AG04450 (cell line): Measurements from ENCODE around the gene PGM5. TPM values are rescaled to one million over a fixed set of nuclear protein-coding genes. Genes with fewer than 3 reads are reported as not detected.

ENCODE experiments used
- CTCF ChIA-PET: fragments of 300-600, 350-600 bp; formaldehyde crosslinking; extraction: SDS; loops from one replicate; lab custom pipeline; 2022; ENCODE audit warnings: antibody characterized with exemption, inconsistent platforms; lab: Charles Lee
- POLR2A ChIA-PET: fragments of 350-600 bp; formaldehyde crosslinking; extraction: SDS; loops from one replicate; lab custom pipeline; 2021; ENCODE audit warnings: antibody characterized with exemption, inconsistent platforms; lab: Yijun Ruan, JAX
- DNase-seq: peaks from one replicate; pipeline ENCODE4 v3.0.0-alpha.2; 2011; ENCODE audit warnings: low read depth, low spot score
- H3K27ac ChIP-seq: one replicate; pipeline ENCODE4 v1.5.1; 2012; ENCODE audit warnings: low read depth, low read length, control low read depth
- H3K27me3 ChIP-seq: one replicate; pipeline ENCODE4 v1.6.0; 2012; ENCODE audit warnings: low read length; ENCODE audit not compliant: control insufficient read depth, insufficient read depth
- H3K4me3 ChIP-seq: 2 replicates; pipeline ENCODE4 v1.5.1; 2011; ENCODE audit warnings: mild to moderate bottlenecking, low read depth, low read length, control low read depth
- H3K9me3 ChIP-seq: 2 replicates; pipeline ENCODE4 v1.5.1; 2012; ENCODE audit warnings: low read length; ENCODE audit not compliant: control insufficient read depth, insufficient read depth
- CTCF ChIP-seq: IDR thresholded peaks from 2 replicates; pipeline ENCODE4 v1.5.1; 2011; ENCODE audit warnings: low read depth, low read length, control low read depth, inconsistent platforms
- polyA plus RNA-seq: library from polyadenylated mRNA; depleted of rRNA; stranded (reverse); fragments of >200 nt; gene quantifications from 2 replicates; pipeline ENCODE4 v1.2.3, GENCODE V29; 2011

PGM5 gene
- polyA plus RNA-seq, 1 experiment: 5.9 TPM

- ChIA-PET POLR2A (no interaction called here), CTCF (interaction anchor here (0.7 to 2.4 kb wide), 2 partner anchors 76 to 89 kb away, joined by 3 to 7 read pairs; no protein-coding TSS in a partner anchor)
- TF ChIP-seq CTCF: peak; percentile 32
- Histone ChIP-seq H3K9me3 (no peaks in the 10 kb centered on the region), H3K4me3 (no peak overlapping the region), H3K27me3 (no peaks in the 10 kb centered on the region), H3K27ac (no peak overlapping the region)
- DNase-seq: no peak
Measured at GRCh38 chr9:68416936-68417564, 60.6 kb downstream of the PGM5 start.

GRCh38 chr9:68417762-68418161 is 61.4 kb downstream of the PGM5 start:
- TF ChIP-seq CTCF: no peak
- POLR2A ChIA-PET: no interaction called here
- CTCF ChIA-PET: interaction anchor here (0.7 to 2.4 kb wide), 2 partner anchors 76 to 88 kb away, joined by 3 to 7 read pairs; no protein-coding TSS in a partner anchor

GRCh38 chr9:68418259-68418845 is 61.9 kb downstream of the PGM5 start:
- Histone ChIP-seq H3K27me3 (no peaks in the 10 kb centered on the region), H3K27ac (no peak overlapping the region), H3K9me3 (no peaks in the 10 kb centered on the region), H3K4me3 (no peak overlapping the region)
- CTCF ChIA-PET: interaction anchor here (1.3 to 2.4 kb wide), 2 partner anchors 11 to 88 kb away, joined by 3 to 7 read pairs; no protein-coding TSS in a partner anchor
- POLR2A ChIA-PET: no interaction called here
- TF ChIP-seq CTCF: no peak
- DNase-seq: no peak

More at GRCh38 chr9:68417762-68418161, 61.4 kb downstream of the PGM5 start:
- Histone ChIP-seq H3K27ac (no peak overlapping the region), H3K9me3 (no peaks in the 10 kb centered on the region), H3K27me3 (no peaks in the 10 kb centered on the region), H3K4me3 (no peak overlapping the region)
- DNase-seq: no peak

GRCh38 chr9:68419901-68420300 is 63.5 kb downstream of the PGM5 start:
- Histone ChIP-seq H3K27ac (no peak overlapping the region), H3K27me3 (no peaks in the 10 kb centered on the region), H3K9me3 (no peaks in the 10 kb centered on the region), H3K4me3 (no peak overlapping the region)
- ChIA-PET POLR2A (no interaction called here), CTCF (no interaction called here)
- DNase-seq: no peak
- no peak for TF ChIP-seq CTCF

GRCh38 chr9:68426755-68427154 is 70.3 kb downstream of the PGM5 start:
- no peak for DNase-seq
- ChIA-PET POLR2A (no interaction called here), CTCF (interaction anchor here (0.7 kb wide), 1 partner anchor 797 kb away, joined by 5 read pairs; no protein-coding TSS in a partner anchor)
- Histone ChIP-seq H3K27ac (no peak overlapping the region), H3K27me3 (no peaks in the 10 kb centered on the region), H3K9me3 (no peaks in the 10 kb centered on the region), H3K4me3 (no peak overlapping the region)
- no peak for TF ChIP-seq CTCF
